H1 (cell line): ENCODE data around the gene NR2E3. TPM values are rescaled to one million over a fixed set of nuclear protein-coding genes. Genes with fewer than 3 reads are reported as not detected.

Source experiments
- CTCF ChIA-PET: fragments of 300-600 bp; sonication (Branson Sonifier 250); formaldehyde crosslinking; loops from one replicate; lab custom pipeline; 2021; ENCODE audit not compliant: partially characterized antibody; lab: Charles Lee
- POLR2A ChIA-PET: fragments of 300-600 bp; sonication (Branson Sonifier 250); formaldehyde crosslinking; loops from one replicate; lab custom pipeline; 2021; ENCODE audit warnings: inconsistent platforms; ENCODE audit not compliant: partially characterized antibody; lab: Charles Lee
- DNase-seq, 2 experiments: peaks; one replicate each; pipeline versions ENCODE4 v3.0.0 to v3.0.0-alpha.2; 2010 to 2022; ENCODE audit warnings: low spot score in 2 of 2, low read depth in 1 of 2, mixed read lengths in 1 of 2
- FAIRE-seq: peaks from 2 replicates; lab custom pipeline; 2011; peaks lifted over from hg19 to GRCh38; lab: Jason Lieb, UNC
- H2AFZ ChIP-seq: 2 replicates; pipeline ENCODE4 v1.8.1; 2012; ENCODE audit warnings: low read length, inconsistent platforms
- H2AK5ac ChIP-seq: 2 replicates; pipeline ENCODE4 v1.6.1; 2013; ENCODE audit warnings: low read depth, low read length
- H2BK120ac ChIP-seq: replicated peaks from 2 replicates; pipeline ENCODE3; 2013; ENCODE audit warnings: low read depth, low read length, inconsistent platforms
- H2BK12ac ChIP-seq: 2 replicates; pipeline ENCODE4 v1.6.1; 2013; ENCODE audit warnings: low read depth, low read length
- H2BK15ac ChIP-seq: 2 replicates; pipeline ENCODE4 v1.6.1; 2013; ENCODE audit warnings: low read length
- H2BK20ac ChIP-seq: 2 replicates; pipeline ENCODE4 v1.6.1; 2013; ENCODE audit warnings: low read length
- H2BK5ac ChIP-seq: 2 replicates; pipeline ENCODE4 v1.6.1; 2013; ENCODE audit warnings: low read depth, low read length
- H3K14ac ChIP-seq: 2 replicates; pipeline ENCODE4 v1.6.1; 2013; ENCODE audit warnings: inconsistent platforms; ENCODE audit not compliant: insufficient read length
- H3K18ac ChIP-seq: 2 replicates; pipeline ENCODE4 v1.6.1; 2013; ENCODE audit warnings: low read length; ENCODE audit errors: extremely low read depth
- H3K23ac ChIP-seq: 2 replicates; pipeline ENCODE4 v1.6.1; 2013; ENCODE audit warnings: inconsistent platforms; ENCODE audit not compliant: insufficient read length
- H3K23me2 ChIP-seq: 2 replicates; pipeline ENCODE4 v1.6.1; 2013; ENCODE audit warnings: low read depth, low read length
- H3K27ac ChIP-seq: 2 replicates; pipeline ENCODE4 v1.6.1; 2011; ENCODE audit warnings: low read depth, low read length, inconsistent platforms
- H3K27me3 ChIP-seq, 4 experiments: replicated peaks in 1 of 4; 1 replicate in 1 of 4; 2 replicates in 3 of 4; pipeline versions ENCODE4 v1.6.1 to v1.8.1; 2011 to 2013; ENCODE audit warnings: low read length in 3 of 4, mild to moderate bottlenecking in 3 of 4, inconsistent platforms in 2 of 4, mixed read lengths in 2 of 4, moderate library complexity in 1 of 4; ENCODE audit not compliant: control insufficient read depth in 3 of 4, insufficient read depth in 3 of 4; ENCODE audit errors: extremely low read depth in 1 of 4
- H3K36me3 ChIP-seq, 4 experiments: 2 replicates each; pipeline versions ENCODE4 v1.6.1 to v1.8.1; 2011 to 2013; ENCODE audit warnings: mild to moderate bottlenecking in 4 of 4, low read length in 3 of 4, moderate library complexity in 2 of 4, control low read depth in 1 of 4, inconsistent platforms in 1 of 4; ENCODE audit not compliant: insufficient read depth in 4 of 4, control insufficient read depth in 2 of 4
- H3K4ac ChIP-seq: replicated peaks from 2 replicates; pipeline ENCODE3; 2013; ENCODE audit warnings: low read length, low read depth, mixed read lengths, inconsistent platforms; ENCODE audit not compliant: insufficient read length
- H3K4me1 ChIP-seq, 4 experiments: replicated peaks in 1 of 4; 1 replicate in 1 of 4; 2 replicates in 3 of 4; pipeline versions ENCODE4 v1.6.1 to v1.8.1; 2011 to 2013; ENCODE audit warnings: low read length in 3 of 4, inconsistent platforms in 2 of 4, mixed read lengths in 1 of 4; ENCODE audit not compliant: insufficient read depth in 4 of 4, control insufficient read depth in 3 of 4
- H3K4me2 ChIP-seq, 2 experiments: 2 replicates each; pipeline versions ENCODE4 v1.6.1 to v1.8.1; 2011 to 2013; ENCODE audit warnings: low read depth in 2 of 2, low read length in 2 of 2, control low read depth in 1 of 2, inconsistent platforms in 1 of 2, mild to moderate bottlenecking in 1 of 2; ENCODE audit not compliant: insufficient read depth in 1 of 2
- H3K4me3 ChIP-seq, 4 experiments: fragments of 200-600, 300-600 bp in 1 of 4; sonication (generic), shearing (Covaris generic), sonication (Bioruptor Twin) in 1 of 4; 2 replicates each; pipeline versions ENCODE4 v1.5.1 to v1.8.1; 2011 to 2016; ENCODE audit warnings: low read length in 4 of 4, low read depth in 3 of 4, control low read depth in 2 of 4, inconsistent platforms in 2 of 4, mild to moderate bottlenecking in 2 of 4, mixed read lengths in 1 of 4, moderate library complexity in 1 of 4; ENCODE audit not compliant: insufficient read depth in 2 of 4; ENCODE audit errors: extremely low read depth in 1 of 4
- H3K56ac ChIP-seq: replicated peaks from 2 replicates; pipeline ENCODE3; 2013; ENCODE audit warnings: low read depth, mild to moderate bottlenecking, mixed read lengths, low read length, inconsistent platforms; ENCODE audit not compliant: insufficient read length
- H3K79me1 ChIP-seq: 2 replicates; pipeline ENCODE4 v1.6.1; 2013; ENCODE audit warnings: low read depth, low read length, control low read depth
- H3K79me2 ChIP-seq, 2 experiments: 2 replicates each; pipeline versions ENCODE4 v1.6.1 to v1.8.1; 2012 to 2013; ENCODE audit warnings: low read length in 2 of 2, mild to moderate bottlenecking in 2 of 2, inconsistent platforms in 1 of 2; ENCODE audit not compliant: insufficient read depth in 2 of 2, control insufficient read depth in 1 of 2
- H3K9ac ChIP-seq, 4 experiments: replicated peaks in 1 of 4; 1 replicate in 1 of 4; 2 replicates in 3 of 4; pipeline versions ENCODE4 v1.6.1 to v1.8.1; 2011 to 2013; ENCODE audit warnings: low read depth in 3 of 4, low read length in 3 of 4, control low read depth in 2 of 4, mild to moderate bottlenecking in 2 of 4, moderate library complexity in 2 of 4, inconsistent platforms in 1 of 4; ENCODE audit errors: extremely low read depth in 1 of 4
- H3K9me3 ChIP-seq, 2 experiments: 2 replicates each; pipeline versions ENCODE4 v1.6.1 to v1.8.1; 2012 to 2013; ENCODE audit warnings: mild to moderate bottlenecking in 2 of 2, moderate library complexity in 2 of 2, control low read depth in 1 of 2, inconsistent platforms in 1 of 2, low read depth in 1 of 2, low read length in 1 of 2, mixed read lengths in 1 of 2; ENCODE audit not compliant: insufficient read depth in 2 of 2
- H4K20me1 ChIP-seq, 2 experiments: replicated peaks in 1 of 2; 2 replicates each; pipeline versions ENCODE3 to v1.8.1; 2011 to 2013; ENCODE audit warnings: inconsistent platforms in 2 of 2, low read length in 2 of 2, mild to moderate bottlenecking in 1 of 2; ENCODE audit not compliant: insufficient read depth in 2 of 2, control insufficient read depth in 1 of 2
- H4K5ac ChIP-seq: 2 replicates; pipeline ENCODE4 v1.6.1; 2013; ENCODE audit warnings: low read length, low read depth, mixed read lengths, inconsistent platforms; ENCODE audit not compliant: insufficient read length
- H4K8ac ChIP-seq: 2 replicates; pipeline ENCODE4 v1.8.0; 2013; ENCODE audit warnings: mild to moderate bottlenecking, moderate library complexity, low read length, inconsistent platforms; ENCODE audit not compliant: insufficient read depth; ENCODE audit errors: extremely low read depth
- H4K91ac ChIP-seq: replicated peaks from 2 replicates; pipeline ENCODE3; 2013; ENCODE audit warnings: low read length, mixed read lengths, inconsistent platforms; ENCODE audit not compliant: insufficient read length
- CBX5 ChIP-seq: fragments of 300-800, 300-1000 bp; sonication (generic); IDR thresholded peaks from 2 replicates; pipeline ENCODE4 v1.7.1; 2016; ENCODE audit warnings: antibody characterized with exemption, low read length, low read depth
- POLR2A ChIP-seq, 2 experiments: IDR thresholded peaks; 1 replicate in 1 of 2; 2 replicates in 1 of 2; pipeline ENCODE4 v1.6.1; 2011; ENCODE audit warnings: low read depth in 2 of 2, low read length in 2 of 2, mild to moderate bottlenecking in 2 of 2; ENCODE audit errors: control extremely low read depth in 1 of 2
- POU5F1 ChIP-seq: IDR thresholded peaks from 2 replicates; pipeline ENCODE4 v1.6.1; 2011; ENCODE audit warnings: low read depth, mild to moderate bottlenecking, low read length, moderate library complexity
- SP1 ChIP-seq: IDR thresholded peaks from 2 replicates; pipeline ENCODE4 v1.6.1; 2011; ENCODE audit warnings: low read depth, low read length
- SP4 ChIP-seq: IDR thresholded peaks from 2 replicates; pipeline ENCODE4 v1.6.1; 2012; ENCODE audit warnings: low read length, inconsistent platforms
- TAF7 ChIP-seq: optimal IDR thresholded peaks from 2 replicates; pipeline ENCODE3; 2011; ENCODE audit warnings: low read depth, mild to moderate bottlenecking, inconsistent platforms, low read length, moderate library complexity, borderline replicate concordance
- WGBS, 2 experiments: shearing (Covaris generic) in 1 of 2; methylation state at CpG; one replicate each; pipeline versions ENCODE4 v1.1.6 to v1.1.7; 2013 to 2015; ENCODE audit warnings: low lambda C conversion rate in 2 of 2, mixed read lengths in 2 of 2, inconsistent platforms in 1 of 2, low coverage in 1 of 2, missing lambda C conversion rate in 1 of 2; ENCODE audit not compliant: insufficient replicate concordance in 2 of 2, insufficient coverage in 1 of 2, insufficient read length in 1 of 2; ENCODE audit errors: extremely low coverage in 1 of 2, missing lambda C conversion rate in 1 of 2; 5-methylcytosine and 5-hydroxymethylcytosine counted together
- polyA plus RNA-seq, 7 experiments: library from polyadenylated mRNA; depleted of rRNA in 3 of 7; stranded (reverse) in 5 of 7; unstranded in 2 of 7; fragments of >200 nt in 5 of 7; fragments of 200-250 nt in 2 of 7; gene quantifications; 1 replicate in 5 of 7; 2 replicates in 1 of 7; 4 replicates in 1 of 7; pipeline versions ENCODE4 v1.2.1 to v1.2.3, GENCODE V29; 2011 to 2013; ENCODE audit warnings: missing spikeins in 2 of 7, mixed read lengths in 2 of 7
- total RNA-seq: library from RNA; stranded (reverse); fragmentation: NEBNext Ultra II Directional; extraction: Animal tissue kit (Norgen Biotek cat#: 25700); gene quantifications from 2 replicates; pipeline ENCODE4 v1.2.1, GENCODE V29; 2021
- TF ChIP-seq, protein P1 (sequence below): IDR thresholded peaks from 2 replicates; pipeline ENCODE4 v1.6.1; 2012; ENCODE audit warnings: inconsistent platforms

NR2E3 gene
- total and polyA plus RNA-seq, 2 of the 8 experiments (the other 6 are each of a cell fraction or from before 2014, with no cell fraction given): 0.56 to 0.80 TPM

DNA sequence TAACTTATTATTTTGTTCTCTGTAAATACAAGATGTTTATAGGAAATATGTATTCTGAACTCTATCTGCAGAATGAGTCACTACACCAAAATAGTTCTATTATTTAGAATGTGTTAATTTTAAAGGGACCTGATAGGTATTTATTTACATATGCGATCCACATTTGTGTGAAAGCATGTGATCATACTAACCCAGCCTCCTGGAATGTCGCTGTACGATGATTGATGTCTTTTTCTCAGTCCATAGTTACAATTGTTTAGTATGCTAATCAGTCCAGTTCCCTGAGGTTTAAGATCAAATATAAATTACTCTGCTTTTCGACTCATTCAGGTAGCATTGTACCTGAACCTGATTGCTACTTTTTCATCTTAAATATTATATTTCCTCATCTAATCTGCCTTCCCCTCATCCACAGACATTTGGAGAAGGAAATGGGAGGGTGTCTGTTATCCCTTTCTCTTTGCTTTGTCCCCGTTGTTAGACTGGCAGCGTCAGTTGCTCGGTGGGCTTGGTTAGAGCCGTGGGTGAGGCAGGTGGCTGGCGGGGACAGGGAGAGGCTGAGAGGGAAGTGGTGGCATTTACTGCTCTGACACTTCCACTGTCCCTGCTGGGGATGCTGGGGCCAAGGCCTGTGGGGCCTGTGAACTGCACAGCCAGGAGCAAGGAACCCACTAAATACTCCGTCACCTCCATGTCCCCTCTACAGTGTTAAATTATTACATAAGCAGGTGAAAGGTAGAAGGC, 27.8 kb upstream of the NR2E3 start:
- CTCF ChIA-PET: interaction anchor here (1.0 to 5.8 kb wide), 14 partner anchors 9 to 342 kb away, joined by 3 to 49 read pairs (median 9); no protein-coding TSS in a partner anchor
- H4K8ac ChIP-seq: 0 out of 2 replicates have a peak overlapping the region, but pooled peaks have one; percentile 10
- H2BK12ac ChIP-seq: no peak overlapping the region
- no peak overlapping the region for H3K4ac ChIP-seq
- POLR2A ChIA-PET: no interaction called here
- no peak overlapping the region for H3K14ac ChIP-seq
- no peaks in the 10 kb centered on the region for H3K79me2 ChIP-seq
- no peak overlapping the region for H3K27ac ChIP-seq
- no peak overlapping the region for H3K23ac ChIP-seq
- H3K18ac ChIP-seq: no peak overlapping the region
- FAIRE-seq (no peak), DNase-seq (no peak)
- H4K20me1 ChIP-seq: no peaks in the 10 kb centered on the region
- H3K23me2 ChIP-seq: no peaks in the 10 kb centered on the region
- H2BK120ac ChIP-seq: no peak overlapping the region
- no peak overlapping the region for H3K56ac ChIP-seq
- H3K36me3 ChIP-seq: no peaks in the 10 kb centered on the region
- H4K91ac ChIP-seq: no peak overlapping the region
- no peaks in the 10 kb centered on the region for H3K27me3 ChIP-seq
- no peak overlapping the region for H3K4me3 ChIP-seq
- H2BK20ac ChIP-seq: no peak overlapping the region
- no peak overlapping the region for H2AK5ac ChIP-seq
- no peaks in the 10 kb centered on the region; a peak in 3 of 7 replicates for H3K4me1 ChIP-seq
- no peaks in the 10 kb centered on the region for H3K79me1 ChIP-seq
- H2BK5ac ChIP-seq: no peak overlapping the region
- H3K9me3 ChIP-seq: no peaks in the 10 kb centered on the region
- H2AFZ ChIP-seq: no peak overlapping the region
- H4K5ac ChIP-seq: no peak overlapping the region
- H2BK15ac ChIP-seq: no peak overlapping the region
- WGBS, 2 experiments: 95% methylated on average over 10 of the region's 10 CpGs; no CpG with 5 or more reads in 1 of the 2 experiments
- no peak overlapping the region for H3K9ac ChIP-seq
- no peak for TF ChIP-seq TAF7
- TF ChIP-seq SP1: no peak
- no peak for TF ChIP-seq POU5F1
- TF ChIP-seq SP4: no peak
- TF ChIP-seq CBX5: no peak
- TF ChIP-seq POLR2A (IDR thresholded peaks at IDR 0.05; ENCODE audit: control extremely low read depth in 1 of 2, low read depth in 2 of 2, low read length in 2 of 2): no peak
- TF ChIP-seq, protein P1, sequence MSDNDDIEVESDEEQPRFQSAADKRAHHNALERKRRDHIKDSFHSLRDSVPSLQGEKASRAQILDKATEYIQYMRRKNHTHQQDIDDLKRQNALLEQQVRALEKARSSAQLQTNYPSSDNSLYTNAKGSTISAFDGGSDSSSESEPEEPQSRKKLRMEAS: no peak
- no peak overlapping the region for H3K4me2 ChIP-seq
